ENCODE results near the gene ZC3H10. TPM values are rescaled to one million over a fixed set of nuclear protein-coding genes. Genes with fewer than 3 reads are reported as not detected.

The ZC3H10 gene
- total and polyA plus RNA-seq, 2 of the 13 experiments (the other 11 are each of a cell fraction or from before 2014, with no cell fraction given): 0.70 to 2.3 TPM

- TF ChIP-seq ZZZ3 (CRISPR knock-in tag; IDR thresholded peaks at IDR 0.05; ENCODE audit: borderline replicate concordance) (no peak), ZNF629 (CRISPR knock-in tag; conservative IDR thresholded peaks at IDR 0.05) (no peak), CEBPG (CRISPR knock-in tag; IDR thresholded peaks at IDR 0.05) (peak; percentile 42; the same call in 1 of the 2 replicates)
These were observed 1.3 kb downstream of the ZC3H10 start (continued) for GRCh38 chr12:56119361-56119796.

- Histone ChIP-seq H3K9me3 (ENCODE audit: low read length) (no peaks in the 10 kb centered on the region), H4K20me1 (ENCODE audit: insufficient read depth, low read length) (no peaks in the 10 kb centered on the region), H3K4me2 (ENCODE audit: low read depth, low read length) (no peak overlapping the region), H3K4me3 (replicated peaks in 1 of 3; ENCODE audit: insufficient read depth in 1 of 3, low read depth in 2 of 3, low read length in 3 of 3) (no peak overlapping the region), H3K9ac (ENCODE audit: insufficient read depth, low read depth, low read length) (no peak overlapping the region), H3K27me3 (ENCODE audit: control insufficient read depth in 1 of 2, insufficient read depth in 2 of 2, low read length in 2 of 2) (no peaks in the 10 kb centered on the region; a peak in 1 of 5 replicates), H3K36me3 (replicated peaks in 1 of 2; ENCODE audit: control insufficient read depth in 1 of 2, insufficient read depth in 2 of 2, low read length in 2 of 2) (0 out of 5 replicates have a peak, but pooled peaks cover 0 to 4% of the 10 kb centered on the region in 2 experiments), H3K79me2 (ENCODE audit: insufficient read depth, low read length) (peaks cover 15% of the 10 kb centered on the region), H2AFZ (ENCODE audit: low read length) (no peak overlapping the region), H3K27ac (ENCODE audit: extremely low read length, insufficient read depth, low read length) (peak overlapping the region; percentile 28), H3K4me1 (ENCODE audit: insufficient read depth, low read length) (peaks cover 71% of the 10 kb centered on the region)
- intact Hi-C loops (cut with micrococcal nuclease; ENCODE audit: unreplicated experiment) (no loop called here), in situ Hi-C loops (cut with HindIII; ENCODE audit: extremely low pct_ligation_motif_present, low pct_unique_long_range_greater_than_20kb) (loop anchor here (5.0 kb wide), 1 partner anchor 37 kb away; the partner anchor contains the start of gene MYL6)
- no peak for TF ChIP-seq MIER2 (CRISPR knock-in tag; IDR thresholded peaks at IDR 0.05)
- TF ChIP-seq ELF1 (CRISPR knock-in tag; IDR thresholded peaks at IDR 0.05): no peak
- TF ChIP-seq ZBTB38 (CRISPR knock-in tag; IDR thresholded peaks at IDR 0.05): peak; percentile 13; the same call in 1 of the 2 replicates
- TF ChIP-seq MAFK (conservative IDR thresholded peaks at IDR 0.05 in 1 of 2, IDR thresholded peaks at IDR 0.05 in 1 of 2; ENCODE audit: low read length in 2 of 2): peak; percentile 31 to 57; a peak in 3 of 4 replicates
- TF ChIP-seq PRDM4 (CRISPR knock-in tag; IDR thresholded peaks at IDR 0.05; ENCODE audit: borderline replicate concordance): no peak
- peak; percentile 37; the same call in 1 of the 2 replicates for TF ChIP-seq MAFF (IDR thresholded peaks at IDR 0.05; ENCODE audit: low read depth, low read length)
- no peak for TF ChIP-seq ZNF546 (CRISPR knock-in tag; conservative IDR thresholded peaks at IDR 0.05)
- TF ChIP-seq ZMYM2 (CRISPR knock-in tag; IDR thresholded peaks at IDR 0.05): no peak
- TF ChIP-seq SMAD3 (CRISPR knock-in tag; IDR thresholded peaks at IDR 0.05): no peak
- FAIRE-seq: no peak
- ATAC-seq: no peak
- DNase-seq (ENCODE audit: low spot score): no peak
- no TSS peak for BruUV-seq (replicated peaks)
- ChIA-PET CTCF (ENCODE audit: low intra/inter-chr PET ratio, low total read pairs) (interaction anchor here (1.7 to 3.2 kb wide), 2 partner anchors 69 to 104 kb away, joined by 12 to 49 read pairs; partner anchors contain the start of genes NABP2 and SMARCC2), POLR2A (interaction anchor here (0.6 to 6.2 kb wide), 12 partner anchors 8 to 240 kb away, joined by 3 to 128 read pairs (median 6); partner anchors contain the start of genes ERBB3, ESYT1, MYL6 and PA2G4)
- 95% methylated on average over 17 of the region's 17 CpGs for WGBS (ENCODE audit: low lambda C conversion rate)
These were observed 2.2 kb downstream of the ZC3H10 start for GRCh38 chr12:56120158-56120846.

Measured in HepG2 (cell line).